H9 (cell line): ENCODE data around the gene STXBP6. TPM values are rescaled to one million over a fixed set of nuclear protein-coding genes. Genes with fewer than 3 reads are reported as not detected.

ENCODE experiments used
- DNase-seq: peaks from one replicate; pipeline ENCODE4 v3.0.0-alpha.2; 2017
- H2AFZ ChIP-seq: one replicate; pipeline ENCODE4 v1.6.1; 2013; ENCODE audit warnings: mild to moderate bottlenecking, low read length, control low read depth, moderate library complexity
- H2AK5ac ChIP-seq: 2 replicates; pipeline ENCODE4 v1.6.1; 2013; ENCODE audit warnings: low read length, control low read depth, mixed read lengths; ENCODE audit not compliant: insufficient read length
- H2BK120ac ChIP-seq: one replicate; pipeline ENCODE4 v1.6.1; 2013; ENCODE audit warnings: low read depth, mild to moderate bottlenecking, low read length, control low read depth, inconsistent platforms; ENCODE audit not compliant: poor library complexity, severe bottlenecking
- H2BK12ac ChIP-seq: 2 replicates; pipeline ENCODE4 v1.6.1; 2013; ENCODE audit warnings: low read length, control low read depth, mixed read lengths, low read depth; ENCODE audit not compliant: insufficient read length
- H2BK15ac ChIP-seq: 2 replicates; pipeline ENCODE4 v1.6.1; 2013; ENCODE audit warnings: low read depth, low read length, control low read depth
- H2BK20ac ChIP-seq: one replicate; pipeline ENCODE4 v1.6.1; 2013; ENCODE audit warnings: low read depth, mild to moderate bottlenecking, low read length, control low read depth, inconsistent platforms; ENCODE audit not compliant: poor library complexity, severe bottlenecking
- H2BK5ac ChIP-seq: 2 replicates; pipeline ENCODE4 v1.6.1; 2013; ENCODE audit warnings: low read length, control low read depth, mixed read lengths; ENCODE audit not compliant: insufficient read length
- H3K14ac ChIP-seq: 2 replicates; pipeline ENCODE4 v1.6.1; 2013; ENCODE audit warnings: low read length, control low read depth; ENCODE audit not compliant: insufficient read depth
- H3K18ac ChIP-seq: 2 replicates; pipeline ENCODE4 v1.6.1; 2013; ENCODE audit warnings: low read depth, mild to moderate bottlenecking, mixed read lengths, low read length, control low read depth; ENCODE audit not compliant: insufficient read length
- H3K23ac ChIP-seq: 2 replicates; pipeline ENCODE4 v1.6.1; 2013; ENCODE audit warnings: low read length, control low read depth, mixed read lengths, low read depth; ENCODE audit not compliant: insufficient read length
- H3K23me2 ChIP-seq: 2 replicates; pipeline ENCODE4 v1.6.1; 2013; ENCODE audit warnings: low read depth, mild to moderate bottlenecking, mixed read lengths, low read length, control low read depth; ENCODE audit not compliant: insufficient read length, poor library complexity, severe bottlenecking
- H3K27ac ChIP-seq: 2 replicates; pipeline ENCODE4 v1.5.1; 2013; ENCODE audit warnings: low read length, control low read depth, mixed read lengths, low read depth; ENCODE audit not compliant: insufficient read length
- H3K27me3 ChIP-seq: 2 replicates; pipeline ENCODE4 v1.6.1; 2013; ENCODE audit warnings: low read length, control low read depth, inconsistent platforms; ENCODE audit not compliant: insufficient read depth
- H3K4ac ChIP-seq: 2 replicates; pipeline ENCODE4 v1.6.1; 2013; ENCODE audit warnings: low read depth, mild to moderate bottlenecking, control low read depth, inconsistent platforms, low read length, moderate library complexity
- H3K4me1 ChIP-seq: 2 replicates; pipeline ENCODE4 v1.6.1; 2013; ENCODE audit warnings: low read length, control low read depth, inconsistent platforms; ENCODE audit not compliant: insufficient read depth
- H3K4me2 ChIP-seq: 2 replicates; pipeline ENCODE4 v1.6.1; 2013; ENCODE audit warnings: low read length, control low read depth, mixed read lengths; ENCODE audit not compliant: insufficient read length, insufficient read depth
- H3K56ac ChIP-seq: 2 replicates; pipeline ENCODE4 v1.6.1; 2013; ENCODE audit warnings: low read depth, mild to moderate bottlenecking, mixed read lengths, low read length, control low read depth; ENCODE audit not compliant: insufficient read length
- H3K79me1 ChIP-seq: 2 replicates; pipeline ENCODE4 v1.6.1; 2013; ENCODE audit warnings: low read depth, mild to moderate bottlenecking, moderate library complexity, low read length, control low read depth, inconsistent platforms; ENCODE audit not compliant: insufficient read depth, poor library complexity, severe bottlenecking
- H3K79me2 ChIP-seq: 2 replicates; pipeline ENCODE4 v1.6.1; 2013; ENCODE audit warnings: low read length, control low read depth, inconsistent platforms; ENCODE audit not compliant: insufficient read depth
- H3K9ac ChIP-seq: 2 replicates; pipeline ENCODE4 v1.6.1; 2013; ENCODE audit warnings: low read length, control low read depth, mixed read lengths; ENCODE audit not compliant: insufficient read length; ENCODE audit errors: extremely low read depth
- H3K9me3 ChIP-seq: one replicate; pipeline ENCODE4 v1.6.1; 2013; ENCODE audit warnings: low read depth, low read length, inconsistent platforms; ENCODE audit not compliant: control insufficient read depth
- H3T11ph ChIP-seq: one replicate; pipeline ENCODE4 v1.6.1; 2013; ENCODE audit warnings: mild to moderate bottlenecking, low read length, control low read depth, inconsistent platforms
- H4K20me1 ChIP-seq: one replicate; pipeline ENCODE4 v1.6.1; 2013; ENCODE audit not compliant: control insufficient read depth, insufficient read length, insufficient read depth
- H4K5ac ChIP-seq: 2 replicates; pipeline ENCODE4 v1.6.1; 2013; ENCODE audit warnings: low read depth, mild to moderate bottlenecking, mixed read lengths, low read length, control low read depth; ENCODE audit not compliant: insufficient read length
- H4K8ac ChIP-seq: replicated peaks from 2 replicates; pipeline ENCODE4 v1.6.1; 2013; ENCODE audit warnings: low read length, control low read depth, mixed read lengths, low read depth; ENCODE audit not compliant: insufficient read length
- H4K91ac ChIP-seq: 2 replicates; pipeline ENCODE4 v1.6.1; 2013; ENCODE audit warnings: low read depth, mild to moderate bottlenecking, moderate library complexity, mixed read lengths, low read length, control low read depth; ENCODE audit not compliant: insufficient read length
- H3K27ac Mint-ChIP-seq, 3 experiments: 2 replicates in 2 of 3; 3 replicates in 1 of 3; pipeline ENCODE4 v1.8.0; 2020 to 2021; ENCODE audit warnings: mixed read lengths in 3 of 3, mild to moderate bottlenecking in 1 of 3, moderate library complexity in 1 of 3
- H3K27me3 Mint-ChIP-seq: 2 replicates; pipeline ENCODE4 v1.8.0; 2021; ENCODE audit warnings: low read depth, mild to moderate bottlenecking, moderate library complexity, mixed read lengths
- H3K36me3 Mint-ChIP-seq, 3 experiments: 2 replicates in 2 of 3; 3 replicates in 1 of 3; pipeline ENCODE4 v1.8.0; 2020 to 2021; ENCODE audit warnings: low read depth in 3 of 3, mixed read lengths in 3 of 3; ENCODE audit not compliant: insufficient read depth in 1 of 3
- H3K4me1 Mint-ChIP-seq, 2 experiments: 2 replicates each; pipeline ENCODE4 v1.8.0; 2020; ENCODE audit warnings: mixed read lengths in 2 of 2
- H3K4me3 Mint-ChIP-seq, 2 experiments: 2 replicates in 1 of 2; 3 replicates in 1 of 2; pipeline ENCODE4 v1.8.0; 2020 to 2021; ENCODE audit warnings: mild to moderate bottlenecking in 2 of 2, mixed read lengths in 2 of 2, moderate library complexity in 1 of 2
- H3K9me3 Mint-ChIP-seq, 2 experiments: 2 replicates in 1 of 2; 3 replicates in 1 of 2; pipeline ENCODE4 v1.8.0; 2020; ENCODE audit warnings: mild to moderate bottlenecking in 2 of 2, mixed read lengths in 2 of 2, moderate library complexity in 1 of 2
- WGBS: extraction: QIAGEN DNeasy Blood & Tissue Kit; methylation state at CpG from one replicate; pipeline ENCODE4 v1.1.7; 2013; ENCODE audit warnings: missing lambda C conversion rate, low lambda C conversion rate, mixed read lengths; ENCODE audit not compliant: insufficient read length; ENCODE audit errors: extremely low coverage; 5-methylcytosine and 5-hydroxymethylcytosine counted together
- total RNA-seq: library from RNA; stranded (reverse); gene quantifications from 2 replicates; pipeline ENCODE4 v1.2.1, GENCODE V29; 2021
- TF ChIP-seq, protein P1 (sequence below): fragments of 200-600 bp; sonication (generic); conservative IDR thresholded peaks from 3 replicates; pipeline ENCODE4 v1.8.0; 2021; ENCODE audit warnings: antibody characterized with exemption, mild to moderate bottlenecking

The STXBP6 gene
- total RNA-seq, 1 experiment from 2014 or later: 3.6 TPM

- Mint-ChIP-seq H3K27ac (no peak overlapping the region), H3K36me3 (peaks cover 0 to 9% (median 2%) of the 10 kb centered on the region in 3 experiments; a peak in 4 of 7 replicates), H3K27me3 (no peaks in the 10 kb centered on the region), H3K4me3 (no peak overlapping the region), H3K4me1 (peaks cover 62 to 67% of the 10 kb centered on the region in 2 experiments), H3K9me3 (peaks cover 0 to 7% of the 10 kb centered on the region in 2 experiments; a peak in 2 of 5 replicates)
- H3K4me1 ChIP-seq: peaks cover 2% of the 10 kb centered on the region; the same call in 1 of the 2 replicates
- H3K14ac ChIP-seq: no peak overlapping the region
- no peak overlapping the region for H3K4ac ChIP-seq
- H2BK120ac ChIP-seq: no peak overlapping the region
- no peak overlapping the region for H2BK15ac ChIP-seq
- H3K79me2 ChIP-seq: no peaks in the 10 kb centered on the region
- no peaks in the 10 kb centered on the region for H3K23me2 ChIP-seq
- TF ChIP-seq, protein P1, sequence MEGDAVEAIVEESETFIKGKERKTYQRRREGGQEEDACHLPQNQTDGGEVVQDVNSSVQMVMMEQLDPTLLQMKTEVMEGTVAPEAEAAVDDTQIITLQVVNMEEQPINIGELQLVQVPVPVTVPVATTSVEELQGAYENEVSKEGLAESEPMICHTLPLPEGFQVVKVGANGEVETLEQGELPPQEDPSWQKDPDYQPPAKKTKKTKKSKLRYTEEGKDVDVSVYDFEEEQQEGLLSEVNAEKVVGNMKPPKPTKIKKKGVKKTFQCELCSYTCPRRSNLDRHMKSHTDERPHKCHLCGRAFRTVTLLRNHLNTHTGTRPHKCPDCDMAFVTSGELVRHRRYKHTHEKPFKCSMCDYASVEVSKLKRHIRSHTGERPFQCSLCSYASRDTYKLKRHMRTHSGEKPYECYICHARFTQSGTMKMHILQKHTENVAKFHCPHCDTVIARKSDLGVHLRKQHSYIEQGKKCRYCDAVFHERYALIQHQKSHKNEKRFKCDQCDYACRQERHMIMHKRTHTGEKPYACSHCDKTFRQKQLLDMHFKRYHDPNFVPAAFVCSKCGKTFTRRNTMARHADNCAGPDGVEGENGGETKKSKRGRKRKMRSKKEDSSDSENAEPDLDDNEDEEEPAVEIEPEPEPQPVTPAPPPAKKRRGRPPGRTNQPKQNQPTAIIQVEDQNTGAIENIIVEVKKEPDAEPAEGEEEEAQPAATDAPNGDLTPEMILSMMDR: no peak
- no peak overlapping the region for H3T11ph ChIP-seq
- no peak overlapping the region for H3K27ac ChIP-seq
- no peak for DNase-seq
- no peak overlapping the region for H4K91ac ChIP-seq
- H3K9me3 ChIP-seq: no peaks in the 10 kb centered on the region
- H2AK5ac ChIP-seq: no peak overlapping the region
- H3K56ac ChIP-seq: no peak overlapping the region
- H2BK20ac ChIP-seq: no peak overlapping the region
- no peak overlapping the region for H3K18ac ChIP-seq
- no peaks in the 10 kb centered on the region for H4K20me1 ChIP-seq
- H2AFZ ChIP-seq: no peak overlapping the region
- WGBS: no CpG with 5 or more reads among the region's 4 CpGs
- H2BK12ac ChIP-seq: no peak overlapping the region
- no peak overlapping the region for H4K5ac ChIP-seq
- H3K4me2 ChIP-seq: no peak overlapping the region
- H3K79me1 ChIP-seq: no peaks in the 10 kb centered on the region
- H4K8ac ChIP-seq: no peak overlapping the region
- H3K23ac ChIP-seq: no peak overlapping the region
- no peak overlapping the region for H3K9ac ChIP-seq
- no peak overlapping the region for H2BK5ac ChIP-seq
- no peaks in the 10 kb centered on the region for H3K27me3 ChIP-seq
Measured at GRCh38 chr14:24956104-24956503, 93.8 kb downstream of the STXBP6 start.
